ENCODE measurements around the gene HIPK2.

The HIPK2 gene

DNA sequence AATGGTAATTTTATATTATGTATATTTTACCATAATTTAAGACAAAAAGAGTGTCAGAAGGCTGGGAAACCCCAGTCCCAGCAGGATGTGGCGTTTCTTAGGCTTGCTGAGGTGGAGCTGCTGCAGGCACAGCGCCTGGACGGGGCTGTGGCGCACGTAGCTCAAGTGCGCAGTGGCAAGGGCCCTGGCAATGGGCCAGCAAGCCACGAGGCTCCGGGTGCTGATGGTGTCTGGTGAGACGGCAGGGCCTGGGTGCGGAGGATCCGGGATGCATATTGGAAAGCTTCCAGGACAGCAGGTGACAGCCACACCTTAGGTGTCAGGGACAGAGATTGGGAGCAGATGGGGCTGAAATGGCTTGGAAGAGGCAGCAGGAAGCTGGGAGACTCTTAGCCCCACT is 217.1 kb downstream of the HIPK2 start:
- ATAC-seq, result no peak
- TF ChIP-seq TSHZ2 (CRISPR knock-in tag; IDR thresholded peaks at IDR 0.05) (no peak), ARNTL (CRISPR knock-in tag; IDR thresholded peaks at IDR 0.05; ENCODE audit: borderline replicate concordance, low read depth) (no peak), ZC3H10 (CRISPR knock-in tag; IDR thresholded peaks at IDR 0.05) (no peak), ESRRG (CRISPR knock-in tag; IDR thresholded peaks at IDR 0.05) (no peak), BACH2 (CRISPR knock-in tag; IDR thresholded peaks at IDR 0.05; ENCODE audit: borderline replicate concordance) (no peak), POU6F1 (CRISPR knock-in tag; IDR thresholded peaks at IDR 0.05; ENCODE audit: borderline replicate concordance, low read depth) (no peak), RARB (CRISPR knock-in tag; IDR thresholded peaks at IDR 0.05) (no peak), TOX (CRISPR knock-in tag; IDR thresholded peaks at IDR 0.05; ENCODE audit: borderline replicate concordance) (no peak)

DNA sequence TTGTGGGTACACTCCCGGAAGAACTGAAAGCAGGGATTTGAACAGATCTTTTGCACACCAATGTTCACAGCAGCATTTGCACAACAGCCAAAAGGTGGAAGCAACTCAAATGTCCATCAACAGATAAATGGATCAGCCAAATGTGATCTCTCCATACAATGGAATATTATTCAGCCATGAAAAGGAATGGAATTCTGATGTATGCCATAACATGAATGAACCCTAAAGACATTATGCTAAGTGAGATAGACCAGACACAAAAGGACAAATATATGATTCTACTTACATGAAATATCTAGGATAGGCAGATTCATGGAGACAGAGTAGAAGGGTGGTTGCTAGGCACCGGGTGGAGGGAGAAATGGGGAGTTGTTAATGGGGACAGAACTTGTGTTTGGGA is 217.6 kb downstream of the HIPK2 start:
- no peak for TF ChIP-seq PPARA (CRISPR knock-in tag; IDR thresholded peaks at IDR 0.05; ENCODE audit: borderline replicate concordance)
- no peak for TF ChIP-seq ZFP3 (CRISPR knock-in tag; IDR thresholded peaks at IDR 0.05)
- no peak for TF ChIP-seq RARB (CRISPR knock-in tag; IDR thresholded peaks at IDR 0.05)
- no peak for TF ChIP-seq ZNF8 (CRISPR knock-in tag; IDR thresholded peaks at IDR 0.05)
- no peak for TF ChIP-seq TSHZ2 (CRISPR knock-in tag; IDR thresholded peaks at IDR 0.05)
- no peak for TF ChIP-seq ZC3H10 (CRISPR knock-in tag; IDR thresholded peaks at IDR 0.05)
- TF ChIP-seq, protein P1, sequence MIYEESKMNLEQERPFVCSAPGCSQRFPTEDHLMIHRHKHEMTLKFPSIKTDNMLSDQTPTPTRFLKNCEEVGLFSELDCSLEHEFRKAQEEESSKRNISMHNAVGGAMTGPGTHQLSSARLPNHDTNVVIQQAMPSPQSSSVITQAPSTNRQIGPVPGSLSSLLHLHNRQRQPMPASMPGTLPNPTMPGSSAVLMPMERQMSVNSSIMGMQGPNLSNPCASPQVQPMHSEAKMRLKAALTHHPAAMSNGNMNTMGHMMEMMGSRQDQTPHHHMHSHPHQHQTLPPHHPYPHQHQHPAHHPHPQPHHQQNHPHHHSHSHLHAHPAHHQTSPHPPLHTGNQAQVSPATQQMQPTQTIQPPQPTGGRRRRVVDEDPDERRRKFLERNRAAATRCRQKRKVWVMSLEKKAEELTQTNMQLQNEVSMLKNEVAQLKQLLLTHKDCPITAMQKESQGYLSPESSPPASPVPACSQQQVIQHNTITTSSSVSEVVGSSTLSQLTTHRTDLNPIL (CRISPR knock-in tag; IDR thresholded peaks at IDR 0.05; ENCODE audit: low read depth), result no peak
- no peak for TF ChIP-seq TOX (CRISPR knock-in tag; IDR thresholded peaks at IDR 0.05; ENCODE audit: borderline replicate concordance)
- TF ChIP-seq TCF4 (CRISPR knock-in tag; IDR thresholded peaks at IDR 0.05; ENCODE audit: borderline replicate concordance), result no peak
- no peak for ATAC-seq

DNA sequence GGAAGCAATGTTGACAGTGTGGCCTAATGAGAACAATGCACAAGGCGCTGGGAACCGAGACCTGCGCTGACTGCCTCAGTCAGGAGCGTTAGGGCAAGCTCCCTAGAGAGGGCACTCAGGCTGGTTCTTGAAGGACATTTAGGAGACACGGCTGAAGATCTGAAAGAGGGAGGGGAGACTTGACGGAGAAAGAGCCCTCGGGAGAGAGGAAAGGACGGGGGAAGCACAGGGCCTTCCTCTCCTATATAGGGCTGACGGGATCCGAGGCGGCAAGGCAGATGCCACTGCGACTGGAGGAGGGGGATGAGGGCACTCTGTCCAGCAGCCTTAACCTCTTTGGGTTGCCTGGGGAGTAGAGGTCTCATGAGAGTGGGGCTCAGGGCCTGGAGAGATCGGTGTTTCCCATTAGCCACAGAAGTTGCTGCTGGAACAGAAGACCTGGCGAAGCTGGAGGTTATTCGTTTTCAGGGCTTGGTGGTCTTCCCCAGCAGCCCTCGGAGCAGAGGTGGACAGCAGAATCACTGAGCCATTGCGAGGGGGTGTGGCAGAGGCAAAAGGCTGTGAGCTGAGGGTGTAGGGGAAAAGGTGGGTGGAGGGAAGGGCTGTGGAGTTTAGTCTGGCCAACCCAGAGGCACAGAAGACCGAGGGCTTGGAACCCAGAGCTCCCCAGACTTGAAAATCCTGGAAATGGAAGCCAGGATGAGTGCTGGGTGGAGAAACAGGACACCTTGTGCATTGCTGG is 218.3 kb downstream of the HIPK2 start:
- TF ChIP-seq, protein P1 (CRISPR knock-in tag; IDR thresholded peaks at IDR 0.05; ENCODE audit: low read depth), result no peak
- TF ChIP-seq SNAI2 (CRISPR knock-in tag; IDR thresholded peaks at IDR 0.05) (no peak), ISL1 (CRISPR knock-in tag; IDR thresholded peaks at IDR 0.05) (no peak), ZNF70 (CRISPR knock-in tag; IDR thresholded peaks at IDR 0.05) (no peak), ARNTL (CRISPR knock-in tag; IDR thresholded peaks at IDR 0.05; ENCODE audit: borderline replicate concordance, low read depth) (no peak), PATZ1 (CRISPR knock-in tag; IDR thresholded peaks at IDR 0.05; ENCODE audit: borderline replicate concordance) (no peak), PPARA (CRISPR knock-in tag; IDR thresholded peaks at IDR 0.05; ENCODE audit: borderline replicate concordance) (no peak), TSHZ2 (CRISPR knock-in tag; IDR thresholded peaks at IDR 0.05) (no peak), ZC3H10 (CRISPR knock-in tag; IDR thresholded peaks at IDR 0.05) (no peak), ESRRG (CRISPR knock-in tag; IDR thresholded peaks at IDR 0.05) (no peak), ZFP30 (CRISPR knock-in tag; IDR thresholded peaks at IDR 0.05) (no peak)
- ATAC-seq, result peak; percentile 36; the same call in 1 of the 3 replicates
